ENCODE data around the gene ZDHHC7. TPM values are rescaled to one million over a fixed set of nuclear protein-coding genes. Genes with fewer than 3 reads are reported as not detected.

Gene ZDHHC7
- total RNA-seq, 6 experiments from 2014 or later: 73.9 to 90.4 (median 78.1) TPM

- no peak for TF ChIP-seq CTCF (IDR thresholded peaks at IDR 0.05)
- H3K27me3 Mint-ChIP-seq (ENCODE audit: insufficient read depth): peaks cover 2% of the 10 kb centered on the region
- H3K27ac Mint-ChIP-seq: no peak overlapping the region; the same call in 1 of the 2 replicates
- no peaks in the 10 kb centered on the region; the same call in 1 of the 2 replicates for H3K4me1 Mint-ChIP-seq (ENCODE audit: low read depth)
- no peak for DNase-seq
- H3K4me3 Mint-ChIP-seq: no peak overlapping the region
- H3K9me3 Mint-ChIP-seq: no peaks in the 10 kb centered on the region
- H3K36me3 Mint-ChIP-seq (ENCODE audit: low read depth): no peaks in the 10 kb centered on the region
Measured at GRCh38 chr16:84949772-84950436, 61.4 kb downstream of the ZDHHC7 start.

GRCh38 chr16:84948851-84949610 lies 62.3 kb downstream of the ZDHHC7 start:
- H3K4me3 Mint-ChIP-seq: no peak overlapping the region
- no peak overlapping the region for H3K27ac Mint-ChIP-seq
- no peaks in the 10 kb centered on the region for H3K9me3 Mint-ChIP-seq
- peaks cover 8% of the 10 kb centered on the region for H3K4me1 Mint-ChIP-seq (ENCODE audit: low read depth)
- peaks cover 2% of the 10 kb centered on the region for H3K27me3 Mint-ChIP-seq (ENCODE audit: insufficient read depth)
- no peak for TF ChIP-seq CTCF (IDR thresholded peaks at IDR 0.05)
- DNase-seq: no peak
- H3K36me3 Mint-ChIP-seq (ENCODE audit: low read depth): no peaks in the 10 kb centered on the region

GRCh38 chr16:84947996-84948850 lies 63.1 kb downstream of the ZDHHC7 start:
- H3K27ac Mint-ChIP-seq: no peak overlapping the region
- no peaks in the 10 kb centered on the region for H3K36me3 Mint-ChIP-seq (ENCODE audit: low read depth)
- peaks cover 15% of the 10 kb centered on the region for H3K4me1 Mint-ChIP-seq (ENCODE audit: low read depth)
- H3K4me3 Mint-ChIP-seq: no peak overlapping the region
- peaks cover 6% of the 10 kb centered on the region; the same call in 1 of the 2 replicates for H3K9me3 Mint-ChIP-seq
- TF ChIP-seq CTCF (IDR thresholded peaks at IDR 0.05): no peak
- peaks cover 2% of the 10 kb centered on the region for H3K27me3 Mint-ChIP-seq (ENCODE audit: insufficient read depth)
- no peak for DNase-seq

- H3K27ac Mint-ChIP-seq: no peak overlapping the region
- peaks cover 16% of the 10 kb centered on the region for H3K9me3 Mint-ChIP-seq
- peaks cover 2% of the 10 kb centered on the region for H3K27me3 Mint-ChIP-seq (ENCODE audit: insufficient read depth)
- TF ChIP-seq CTCF (IDR thresholded peaks at IDR 0.05): no peak
- no peak for DNase-seq
- H3K36me3 Mint-ChIP-seq (ENCODE audit: low read depth): peaks cover 8% of the 10 kb centered on the region
- H3K4me1 Mint-ChIP-seq (ENCODE audit: low read depth): peaks cover 24% of the 10 kb centered on the region
- H3K4me3 Mint-ChIP-seq: no peak overlapping the region
Measured at GRCh38 chr16:84947022-84947421, 64.3 kb downstream of the ZDHHC7 start.

GRCh38 chr16:84943620-84944019 lies 67.7 kb downstream of the ZDHHC7 start:
- DNase-seq: no peak
- no peak for TF ChIP-seq CTCF (IDR thresholded peaks at IDR 0.05)

More at GRCh38 chr16:84943620-84944019, 67.7 kb downstream of the ZDHHC7 start:
- Mint-ChIP-seq H3K4me3 (no peak overlapping the region), H3K36me3 (ENCODE audit: low read depth) (peaks cover 10% of the 10 kb centered on the region), H3K9me3 (peaks cover 17% of the 10 kb centered on the region), H3K27ac (no peak overlapping the region), H3K4me1 (ENCODE audit: low read depth) (peaks cover 41% of the 10 kb centered on the region), H3K27me3 (ENCODE audit: insufficient read depth) (peaks cover 4% of the 10 kb centered on the region)

Measured in HFFc6 (cell line).